ENCODE results near the gene S100A16.
"Not testable (repeated sequence)": the region's sequence is repeated elsewhere in the genome, so short reads cannot be mapped to it uniquely, and the experiment has no call there.

S100A16 gene, protein sequence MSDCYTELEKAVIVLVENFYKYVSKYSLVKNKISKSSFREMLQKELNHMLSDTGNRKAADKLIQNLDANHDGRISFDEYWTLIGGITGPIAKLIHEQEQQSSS

DNA sequence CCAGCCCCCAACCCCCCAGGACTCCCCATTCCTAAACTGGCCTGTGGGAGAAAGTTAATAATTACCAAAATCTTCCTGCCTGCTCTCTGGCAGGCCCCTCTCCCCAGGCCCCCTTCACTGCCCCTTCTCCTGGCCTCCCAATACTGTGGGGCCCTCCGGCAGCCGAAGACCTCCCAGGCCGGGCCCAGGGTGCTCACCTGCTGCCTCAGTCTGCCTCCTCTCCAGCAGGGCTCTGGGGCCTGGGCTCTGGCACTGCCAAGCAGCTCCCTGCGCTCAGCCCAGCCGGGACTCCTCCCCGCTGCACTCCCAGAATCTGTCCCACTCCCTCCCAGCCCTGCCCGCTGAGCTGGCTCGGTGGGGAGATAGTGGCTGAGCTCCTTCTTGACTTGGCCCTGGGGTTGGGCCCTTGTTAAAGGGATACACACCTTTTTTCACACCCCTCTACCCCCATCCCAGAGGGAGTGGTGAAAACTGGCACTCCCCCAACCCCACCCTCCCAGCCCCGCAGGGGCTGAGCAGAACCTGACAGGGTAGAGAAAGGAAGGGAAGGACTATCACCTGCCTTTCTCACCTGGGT, at the start of gene S100A16:
TSS of gene S100A16 (minus strand) at position 383 of the 577 bp plus-strand sequence. CDS start 4,986 bp downstream, outside the sequence.
- no peak for DNase-seq

DNA sequence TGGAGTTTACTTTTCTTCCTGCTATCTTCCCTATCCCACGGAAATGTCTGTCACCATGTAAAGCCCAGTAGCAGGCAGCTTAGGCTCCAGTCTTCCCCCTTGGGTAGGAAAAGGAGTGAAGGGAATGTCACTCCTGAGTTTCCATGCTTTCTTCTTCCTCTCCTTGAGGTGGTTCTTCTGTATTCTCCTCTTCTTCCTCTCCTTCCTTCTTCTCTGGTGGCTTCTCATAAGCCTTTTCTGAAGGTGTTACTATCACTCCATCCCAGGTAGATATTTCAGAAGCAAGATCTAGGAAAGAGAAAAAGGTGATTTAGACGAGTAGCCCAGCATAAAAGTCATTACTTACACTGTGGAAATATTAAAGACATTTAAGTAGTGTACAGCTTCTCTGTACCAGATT, 49.3 kb upstream of the S100A16 start:
- no peak for DNase-seq

DNA sequence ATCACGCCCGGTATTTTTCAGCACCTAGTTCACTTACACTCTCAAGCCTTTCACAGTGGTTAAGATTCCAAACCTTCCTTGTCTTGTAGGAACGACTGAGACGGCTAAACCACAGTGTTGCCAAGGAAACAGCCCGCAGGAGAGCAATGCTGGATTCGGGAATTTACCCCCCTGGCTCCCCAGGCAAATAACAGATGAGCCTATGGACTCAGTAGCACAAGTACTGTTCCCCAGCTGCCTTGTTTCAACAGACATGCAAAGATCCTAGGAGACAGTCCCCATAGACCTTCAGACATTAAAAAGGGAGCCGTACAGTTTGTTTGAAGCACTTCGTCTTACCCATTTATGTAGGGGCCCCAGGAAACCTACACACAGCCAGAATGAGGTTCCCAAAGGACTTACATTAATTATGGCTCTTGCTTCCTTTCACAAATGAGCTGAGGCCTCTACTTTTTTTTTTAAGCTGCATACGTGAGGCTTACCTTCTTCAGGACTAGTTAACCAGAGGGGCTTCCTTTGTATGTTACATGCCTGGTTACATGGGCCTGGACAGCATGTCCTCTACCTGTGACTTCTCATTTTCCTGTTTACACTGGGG, 48.3 kb upstream of the S100A16 start:
- peak; percentile 17 for DNase-seq

DNA sequence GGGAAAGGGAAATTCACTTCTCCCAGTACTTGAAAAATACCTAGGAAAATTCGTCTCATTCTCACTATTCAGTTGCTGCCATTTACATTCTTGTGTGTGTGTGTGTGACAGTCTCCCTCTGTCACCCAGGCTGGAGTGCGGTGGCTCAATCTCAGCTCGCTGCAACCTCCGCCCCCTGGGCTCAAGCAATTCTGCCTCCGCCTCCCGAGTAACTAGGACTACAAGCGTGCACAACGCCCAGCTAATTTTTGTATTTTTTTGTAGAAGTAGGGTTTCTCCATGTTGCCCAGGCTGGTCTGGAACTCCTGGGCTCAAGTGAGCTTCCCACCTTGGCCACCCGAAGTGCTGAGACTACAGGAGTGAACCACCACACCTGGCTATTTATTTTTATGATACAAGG, 46.7 kb upstream of the S100A16 start:
- no peak for DNase-seq

DNA sequence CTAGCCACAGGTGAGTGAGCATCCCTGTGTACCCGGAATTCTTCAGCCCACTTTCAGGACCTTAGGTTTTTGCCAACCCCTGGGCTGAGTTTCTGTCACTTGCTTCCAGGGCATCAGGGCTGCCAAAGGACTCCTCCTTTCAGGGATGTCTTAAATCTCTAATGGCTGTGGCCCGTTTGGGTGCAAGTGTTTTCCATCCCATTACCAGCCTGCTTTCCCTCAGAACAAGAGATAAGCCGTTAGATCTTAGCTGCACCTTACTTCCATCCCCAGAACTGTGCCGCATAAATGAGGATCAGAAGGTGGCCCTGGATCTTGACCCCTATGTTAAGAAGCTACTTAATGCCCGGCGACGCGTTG, 46.2 kb upstream of the S100A16 start:
- no peak for DNase-seq

DNA sequence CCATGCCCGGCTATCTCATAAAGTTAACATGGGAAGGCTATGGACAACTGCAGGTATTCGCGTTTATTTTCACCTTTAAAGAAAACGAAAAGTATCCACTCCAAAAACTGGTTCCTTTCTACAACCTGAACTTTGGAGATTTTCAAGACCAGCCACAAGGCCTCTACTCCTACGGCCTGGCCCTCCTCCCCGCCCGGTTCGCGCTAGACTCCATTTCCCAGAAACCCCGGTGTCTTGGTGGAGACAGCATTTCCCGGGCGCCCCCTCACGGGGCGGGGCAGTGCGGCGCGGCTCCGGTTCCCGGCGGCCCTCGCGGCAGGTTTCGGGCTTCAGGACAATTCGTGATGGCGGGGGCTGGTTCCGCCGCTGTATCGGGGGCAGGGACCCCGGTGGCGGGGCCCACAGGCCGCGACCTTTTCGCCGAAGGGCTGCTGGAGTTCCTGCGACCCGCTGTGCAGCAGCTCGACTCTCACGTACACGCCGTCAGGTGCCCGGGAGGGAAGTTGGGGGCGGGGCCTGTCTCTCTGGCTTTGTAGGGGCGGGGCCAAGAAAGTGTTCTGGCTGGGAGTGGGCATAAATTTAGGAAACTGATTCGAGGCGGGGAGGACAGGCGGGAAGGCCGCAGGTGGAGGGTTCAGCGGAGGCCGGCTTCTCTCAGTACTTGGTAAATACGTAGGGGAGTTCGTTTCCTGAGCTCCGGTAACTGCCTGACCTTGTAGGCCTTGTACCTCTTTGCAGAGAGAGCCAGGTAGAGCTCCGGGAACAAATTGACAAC, 45.6 kb upstream of the S100A16 start, which contains the start of gene SNAPIN:
TSS of gene SNAPIN (plus strand) at position 304 of the 775 bp plus-strand sequence. CDS start at position 345, 41 bp downstream.
- peak; percentile 79 for DNase-seq

DNA sequence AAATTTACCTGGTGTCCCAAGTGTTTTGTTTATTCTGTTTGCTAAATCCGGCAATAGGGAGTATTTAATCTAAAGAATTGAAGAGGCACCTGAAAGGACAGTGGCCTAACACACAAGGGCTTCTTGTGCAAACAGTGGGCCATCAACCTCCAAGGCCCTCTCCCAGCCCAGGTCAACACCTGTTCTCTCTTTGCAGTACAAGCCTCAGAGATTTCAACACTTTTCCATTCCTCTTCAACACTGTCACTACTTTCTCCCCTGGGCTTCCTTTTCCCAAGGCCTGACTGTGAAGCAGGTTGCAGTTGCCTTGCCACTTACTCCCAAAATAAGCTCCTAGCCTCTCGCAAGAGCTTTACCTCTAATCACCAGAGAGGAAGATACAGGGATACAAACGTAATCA, 42.4 kb upstream of the S100A16 start:
- DNase-seq, result no peak

DNA sequence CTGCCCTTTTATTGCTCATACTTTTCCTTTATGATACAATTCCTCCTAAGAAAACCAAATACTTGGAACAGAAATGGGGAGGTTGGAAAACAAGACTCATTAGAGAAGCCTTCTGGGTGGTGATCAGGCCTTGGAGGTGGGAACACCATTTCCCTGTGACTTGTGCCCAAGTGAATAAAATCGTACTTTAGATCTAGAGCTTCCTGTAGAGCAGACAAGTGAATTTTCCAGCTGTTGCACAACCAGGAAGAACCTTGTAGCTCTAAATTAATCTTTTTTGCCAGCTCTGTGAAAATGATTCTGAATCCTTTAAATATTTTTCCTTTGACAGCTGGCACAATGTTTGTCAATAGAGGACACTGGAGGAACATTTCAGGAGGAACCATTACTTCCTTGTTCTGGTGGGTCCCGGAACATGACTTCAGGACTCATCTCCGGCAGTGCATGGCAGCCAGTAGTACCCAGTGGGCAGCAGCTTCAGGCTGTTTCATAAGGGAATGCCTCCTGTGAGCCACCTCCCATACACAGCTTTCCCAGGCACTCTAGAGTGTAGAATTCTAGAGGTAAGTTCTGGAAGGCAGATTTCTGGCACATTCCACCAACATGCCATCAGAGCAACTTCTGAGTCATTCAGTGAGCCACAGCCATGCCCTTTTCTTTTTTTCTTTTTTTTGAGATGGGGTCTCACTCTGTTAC, 40.0 kb upstream of the S100A16 start:
- DNase-seq, result no peak

DNA sequence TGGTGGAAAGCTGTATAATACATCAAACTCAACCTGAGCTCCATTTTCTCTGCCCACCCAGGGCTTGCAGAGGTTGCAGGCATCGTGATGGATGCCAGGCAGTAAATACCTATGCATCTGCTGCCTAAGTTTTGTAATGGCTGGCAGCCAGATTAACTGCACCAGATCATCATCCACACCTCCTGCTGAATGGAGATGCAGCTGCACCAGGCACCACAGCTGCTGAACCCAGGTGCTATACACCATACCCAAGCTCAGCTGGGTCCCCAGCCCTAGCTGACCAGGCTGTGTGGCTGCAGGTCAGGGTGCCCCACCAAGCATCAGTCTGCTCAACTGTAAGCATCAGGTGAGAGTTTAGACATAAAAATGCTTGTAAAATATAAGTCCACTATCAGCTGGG, 38.8 kb upstream of the S100A16 start:
- no peak for DNase-seq

DNA sequence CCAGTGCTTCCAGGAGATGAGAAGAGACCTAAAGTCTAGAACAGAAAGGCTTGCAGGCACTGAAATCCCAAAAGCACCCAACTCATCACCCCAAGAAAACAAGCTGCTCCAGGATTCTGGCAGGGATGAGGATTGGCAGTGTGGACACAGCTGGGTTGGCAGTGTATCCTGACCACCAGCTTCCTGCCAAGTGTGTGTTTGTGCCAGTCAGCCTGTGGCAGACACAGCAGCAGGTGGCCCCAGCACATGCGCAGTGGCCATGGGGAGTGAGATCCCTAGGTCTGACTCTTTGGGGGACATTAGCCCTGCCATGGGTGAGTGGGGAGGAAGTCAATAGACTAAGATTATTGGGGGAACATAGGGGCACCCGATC, 36.9 kb upstream of the S100A16 start:
- no peak for DNase-seq

DNA sequence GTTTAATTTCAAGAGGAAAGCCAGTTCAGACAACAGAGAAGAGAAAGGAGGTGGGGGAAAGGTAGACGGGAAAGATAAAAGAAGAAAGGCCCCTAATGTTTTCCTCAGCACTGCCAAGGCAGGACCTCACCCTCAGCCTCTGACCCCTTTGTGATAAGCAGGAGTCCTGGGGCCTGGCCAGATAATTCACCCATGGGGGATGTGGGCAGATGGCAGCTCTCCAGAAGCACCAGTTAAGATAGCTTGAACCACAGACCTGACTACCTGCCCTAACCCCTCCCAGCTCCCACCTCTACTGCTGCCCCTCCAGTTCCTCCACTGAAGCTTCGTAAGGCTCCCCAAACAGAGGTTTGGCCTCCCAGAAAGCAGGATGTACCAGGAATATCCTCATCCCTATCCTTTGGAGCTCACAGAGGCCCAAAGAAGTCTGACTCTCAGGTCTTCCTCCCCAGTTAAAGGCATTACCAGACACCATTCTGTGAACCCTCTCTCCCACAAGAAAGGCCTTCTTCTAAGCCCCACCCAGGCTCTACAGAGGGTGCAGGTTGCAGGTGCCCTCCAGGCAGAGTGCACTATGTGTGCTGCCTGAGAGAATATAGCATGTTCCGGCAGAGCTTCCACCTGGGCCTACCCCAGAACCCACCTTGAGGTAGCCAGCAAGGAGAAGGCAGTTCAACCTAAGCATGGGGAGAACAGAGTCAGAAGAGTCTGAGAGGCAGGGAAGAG, 36.4 kb upstream of the S100A16 start:
- DNase-seq, result no peak

DNA sequence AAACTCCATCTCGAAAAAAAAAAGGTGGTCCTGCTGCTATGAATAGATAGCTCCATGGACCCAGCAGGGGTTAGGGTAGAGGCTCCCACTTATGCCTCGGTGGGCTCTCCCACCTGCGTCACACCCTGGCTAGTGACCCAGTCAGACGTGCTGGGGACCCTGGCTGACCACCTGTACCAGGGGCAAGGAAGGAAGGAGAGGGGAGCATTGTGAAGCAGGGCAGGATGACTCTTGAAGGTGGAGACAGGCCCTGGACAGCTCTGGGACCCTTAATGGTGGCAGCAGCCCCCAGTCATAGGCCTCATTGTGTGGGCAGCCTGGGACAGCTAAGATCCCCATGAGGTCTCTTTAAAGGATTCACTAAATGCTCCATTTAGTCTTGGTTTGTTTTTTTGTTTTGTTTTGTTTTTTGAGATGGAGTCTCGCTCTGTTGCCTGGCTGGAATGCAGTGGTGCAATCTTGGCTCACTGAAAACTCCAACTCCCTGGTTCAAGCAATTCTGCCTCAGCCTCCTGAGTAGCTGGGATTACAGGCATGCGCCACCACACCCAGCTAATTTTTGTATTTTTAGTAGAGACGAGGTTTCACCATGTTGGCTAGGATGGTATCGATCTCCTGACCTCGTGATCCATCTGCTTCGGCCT, 35.2 kb upstream of the S100A16 start:
- DNase-seq, result no peak

DNA sequence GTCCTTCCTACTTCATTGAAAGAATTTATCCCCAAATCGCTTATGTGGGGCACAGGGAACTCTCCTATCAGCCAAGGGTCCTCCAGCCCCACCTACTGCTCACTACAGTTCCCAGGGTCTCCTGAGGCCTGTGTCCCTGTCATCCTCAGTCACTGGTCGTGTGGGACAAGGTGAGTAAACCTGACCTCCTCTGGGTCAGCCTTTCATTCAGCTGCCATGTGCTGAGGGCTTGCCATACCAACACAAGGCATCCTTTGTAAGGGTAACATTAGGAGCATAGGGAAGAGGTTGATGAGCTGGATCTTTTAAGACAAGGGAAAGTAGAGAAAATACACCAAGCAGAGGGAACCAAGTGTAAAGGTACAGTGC, 34.4 kb upstream of the S100A16 start:
- no peak for DNase-seq

DNA sequence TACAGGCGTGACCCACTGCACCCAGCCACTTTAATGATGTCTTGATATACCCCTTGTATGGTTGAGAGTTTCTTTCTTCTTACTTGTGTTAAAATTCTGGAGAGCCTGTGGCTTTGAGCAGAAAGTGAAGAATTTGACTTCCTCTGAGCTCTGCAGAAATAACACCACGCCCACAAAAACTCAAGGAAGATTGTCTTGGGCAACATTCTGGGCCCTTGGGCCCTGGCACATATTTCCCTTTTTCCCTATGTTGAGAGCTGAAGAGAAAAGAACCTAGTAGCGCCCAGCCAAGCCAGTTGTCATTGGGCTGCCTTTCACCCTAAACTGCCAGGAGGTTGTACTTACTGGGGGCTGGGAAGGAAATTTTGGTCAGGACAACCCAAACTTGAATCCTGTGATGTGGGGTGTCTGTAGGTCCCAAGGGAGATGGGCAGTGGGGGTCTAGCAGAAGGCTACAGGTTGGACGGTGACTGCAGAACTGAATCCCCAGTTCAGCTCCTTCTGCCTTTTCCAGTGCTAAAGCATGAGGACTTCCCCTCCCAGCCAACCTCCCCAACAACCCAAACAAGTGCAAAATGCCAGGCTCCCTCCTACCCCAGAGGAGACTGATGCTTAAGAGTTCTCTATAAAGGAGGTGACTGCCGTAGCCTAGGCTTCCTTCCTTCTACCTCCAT, 33.9 kb upstream of the S100A16 start:
- no peak for DNase-seq

DNA sequence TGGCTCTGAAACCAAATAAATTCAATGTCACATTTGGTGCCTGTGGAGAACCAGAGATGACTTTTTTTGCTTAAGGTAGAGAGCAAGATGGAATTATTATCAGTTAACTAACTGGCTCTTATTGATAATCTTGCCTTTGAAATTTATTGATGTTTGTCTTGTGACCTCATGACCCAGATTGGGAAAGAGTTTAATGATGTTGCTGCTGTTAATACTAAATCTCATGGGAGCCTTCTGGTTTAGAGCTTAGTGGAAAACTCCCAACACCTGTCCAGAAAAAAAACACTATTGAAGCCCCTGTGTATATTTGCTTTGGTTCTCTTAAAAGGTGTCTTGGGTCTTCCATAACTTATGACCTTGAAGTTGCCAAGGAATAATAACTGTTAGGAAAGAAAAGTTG, 30.9 kb upstream of the S100A16 start:
- DNase-seq, result no peak

DNA sequence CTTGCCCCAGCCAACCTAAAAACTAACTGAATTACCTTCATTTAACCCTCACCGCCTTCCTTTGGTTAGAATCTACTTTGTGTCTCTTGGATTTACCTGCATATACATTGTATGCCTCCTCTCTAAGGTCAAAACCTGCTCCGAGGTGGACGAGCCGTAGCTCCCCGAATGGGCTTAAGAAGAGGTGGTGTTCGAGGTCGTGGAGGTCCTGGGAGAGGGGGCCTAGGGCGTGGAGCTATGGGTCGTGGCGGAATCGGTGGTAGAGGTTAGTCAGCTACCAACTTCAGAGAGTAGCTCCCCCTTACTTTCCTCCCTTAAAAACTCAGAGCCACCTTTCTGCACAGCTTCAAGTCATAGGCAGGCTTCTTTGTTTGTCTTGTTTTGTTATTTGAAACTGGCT, 30.2 kb upstream of the S100A16 start:
- no peak for DNase-seq

DNA sequence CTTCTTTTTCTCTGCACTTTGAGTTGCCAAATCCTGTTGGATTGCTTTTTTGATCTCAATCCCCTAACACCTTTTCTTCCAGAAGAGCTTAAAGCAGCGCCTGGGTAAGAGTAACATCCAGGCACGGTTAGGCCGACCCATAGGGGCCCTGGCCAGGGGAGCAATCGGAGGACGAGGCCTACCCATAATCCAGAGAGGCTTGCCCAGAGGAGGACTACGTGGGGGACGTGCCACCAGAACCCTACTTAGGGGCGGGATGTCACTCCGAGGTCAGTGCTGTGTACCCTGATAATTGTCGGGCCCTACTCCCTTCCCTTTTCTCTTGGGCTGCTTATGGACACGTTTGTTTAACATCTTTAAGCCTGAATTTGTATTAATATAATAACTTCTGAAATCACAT, 29.2 kb upstream of the S100A16 start:
- no peak for DNase-seq

DNA sequence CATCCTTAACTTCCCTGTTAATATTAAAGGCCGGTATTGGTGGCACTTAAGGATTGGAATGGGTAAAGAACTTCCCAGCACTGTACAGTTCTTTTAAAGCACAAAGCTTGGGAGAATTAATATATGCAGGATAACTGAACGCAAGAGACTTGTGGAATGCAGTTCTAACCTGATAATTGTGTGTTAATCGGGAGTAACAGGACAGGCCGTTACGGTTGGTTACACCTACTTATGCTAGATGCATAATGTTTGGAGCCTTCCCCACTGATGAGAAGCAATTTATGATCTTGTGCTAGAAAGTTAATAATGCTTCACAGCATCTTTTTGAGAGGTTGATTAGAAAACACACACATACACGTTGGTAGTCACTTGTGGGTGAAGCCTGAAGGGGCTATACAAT, 27.9 kb upstream of the S100A16 start:
- DNase-seq, result no peak

DNA sequence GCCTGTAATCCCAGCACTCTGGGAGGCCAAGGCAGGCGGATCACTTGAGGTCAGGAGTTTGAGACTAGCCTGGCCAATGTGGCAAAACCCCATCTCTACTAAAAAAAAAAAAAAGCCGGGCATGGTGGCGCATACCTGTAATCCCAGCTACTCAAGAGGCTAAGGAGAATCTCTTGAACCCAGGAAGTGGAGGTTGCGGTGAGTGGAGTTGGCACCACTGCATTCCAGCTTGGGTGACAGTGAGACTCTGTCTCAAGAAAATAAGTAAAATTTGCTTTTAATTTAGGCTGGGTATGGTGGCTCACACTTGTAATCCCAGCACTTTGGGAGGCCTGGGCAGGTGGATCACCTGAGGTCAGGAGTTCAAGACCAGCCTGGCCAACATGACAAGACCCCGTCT, 27.3 kb upstream of the S100A16 start:
- not testable (repeated sequence) for DNase-seq

DNA sequence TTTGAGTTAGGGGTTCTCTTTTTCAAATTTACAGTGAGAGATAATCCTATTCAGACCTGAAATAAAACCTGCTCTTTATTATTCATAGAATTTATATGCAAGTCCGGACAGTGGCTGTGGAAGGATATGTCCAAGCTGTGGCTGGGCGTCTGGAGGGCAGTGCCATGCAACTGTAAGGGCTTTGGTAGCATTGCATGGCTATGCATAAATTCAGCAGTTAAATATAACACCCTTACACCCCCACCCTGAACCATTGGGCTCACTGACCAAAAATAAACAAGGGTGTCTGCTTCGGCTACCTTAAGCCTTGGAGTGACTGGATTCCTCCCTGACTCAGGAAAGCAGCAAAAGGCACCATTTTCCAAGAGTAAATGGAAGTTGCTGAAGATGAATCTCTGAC, 26.3 kb upstream of the S100A16 start:
- no peak for DNase-seq

DNA sequence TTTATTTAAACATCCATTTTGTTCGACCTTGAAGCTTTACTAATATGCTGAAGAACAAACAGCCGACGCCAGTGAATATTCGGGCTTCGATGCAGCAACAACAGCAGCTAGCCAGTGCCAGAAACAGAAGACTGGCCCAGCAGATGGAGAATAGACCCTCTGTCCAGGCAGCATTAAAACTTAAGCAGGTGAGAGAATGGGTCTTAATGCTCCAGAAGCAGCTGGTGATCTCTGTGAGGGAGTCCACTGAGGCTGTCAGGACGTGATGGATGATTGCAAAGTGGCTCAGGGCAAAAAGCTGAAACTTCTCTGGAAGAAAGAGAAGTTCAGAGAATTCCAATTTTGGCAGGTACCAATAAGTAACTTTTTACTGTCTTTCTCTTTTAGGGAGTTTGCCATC, 25.3 kb upstream of the S100A16 start:
- no peak for DNase-seq

DNA sequence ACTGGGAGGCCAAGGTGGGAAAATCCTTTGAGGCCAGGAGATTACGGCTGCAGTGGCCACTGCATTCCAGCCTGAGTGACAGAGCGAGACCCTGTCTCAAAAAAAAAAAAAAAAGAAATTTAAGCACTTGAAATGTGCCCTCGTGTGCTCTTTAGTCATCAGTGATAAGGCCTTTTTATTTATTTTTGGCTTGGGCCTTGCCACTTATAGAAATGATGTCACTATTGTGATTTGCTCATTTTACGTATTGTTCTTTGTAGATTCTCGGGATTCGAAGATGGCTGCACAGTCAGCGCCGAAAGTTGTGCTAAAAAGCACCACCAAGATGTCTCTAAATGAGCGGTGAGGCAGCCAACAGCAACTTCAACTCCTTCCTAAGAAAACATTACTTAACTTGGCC, 23.4 kb upstream of the S100A16 start:
- DNase-seq, result no peak

Data from NCI-H1436 (cell line).